Measurements from ENCODE around the gene SIRT2.

The SIRT2 gene

GRCh38 chr19:38883286-38883685, 16.1 kb downstream of the SIRT2 start:
- Histone ChIP-seq H3K27me3 (ENCODE audit: insufficient read depth, low read length, poor library complexity, severe bottlenecking) (no peaks in the 10 kb centered on the region), H3K9me3 (ENCODE audit: insufficient read depth, low read depth, low read length) (no peaks in the 10 kb centered on the region), H3K79me2 (ENCODE audit: insufficient read depth, low read length) (no peaks in the 10 kb centered on the region), H3K9me2 (replicated peaks; ENCODE audit: low read depth, low read length) (no peaks in the 10 kb centered on the region), H3K4me1 (ENCODE audit: insufficient read depth, low read length, poor library complexity, severe bottlenecking) (peaks cover 19% of the 10 kb centered on the region), H4K20me1 (ENCODE audit: insufficient read depth, low read length, poor library complexity, severe bottlenecking) (no peaks in the 10 kb centered on the region), H3K9ac (ENCODE audit: low read depth, low read length, poor library complexity, severe bottlenecking) (no peak overlapping the region), H2AFZ (ENCODE audit: low read length) (no peak overlapping the region), H3K36me3 (ENCODE audit: insufficient read depth, low read length) (no peaks in the 10 kb centered on the region; the same call in 1 of the 2 replicates), H3F3A (ENCODE audit: low read depth) (peaks cover 9% of the 10 kb centered on the region), H3K4me3 (ENCODE audit: low read length, poor library complexity, severe bottlenecking) (no peak overlapping the region), H3K4me2 (ENCODE audit: low read depth, low read length, poor library complexity, severe bottlenecking) (no peak overlapping the region)
- TF ChIP-seq CTCF (conservative IDR thresholded peaks at IDR 0.05; ENCODE audit: low read length), result no peak
- no peak for TF ChIP-seq EZH2phosphoT487 (IDR thresholded peaks at IDR 0.05; ENCODE audit: borderline replicate concordance)

GRCh38 chr19:38880882-38881609, 18.4 kb downstream of the SIRT2 start:
- Histone ChIP-seq H3F3A (ENCODE audit: low read depth) (peaks cover 21% of the 10 kb centered on the region), H3K4me2 (ENCODE audit: low read depth, low read length, poor library complexity, severe bottlenecking) (no peak overlapping the region), H3K9ac (ENCODE audit: low read depth, low read length, poor library complexity, severe bottlenecking) (no peak overlapping the region), H3K9me3 (ENCODE audit: insufficient read depth, low read depth, low read length) (no peaks in the 10 kb centered on the region), H3K36me3 (ENCODE audit: insufficient read depth, low read length) (no peaks in the 10 kb centered on the region), H2AFZ (ENCODE audit: low read length) (no peak overlapping the region), H3K79me2 (ENCODE audit: insufficient read depth, low read length) (no peaks in the 10 kb centered on the region), H3K27me3 (ENCODE audit: insufficient read depth, low read length, poor library complexity, severe bottlenecking) (no peaks in the 10 kb centered on the region), H3K4me3 (ENCODE audit: low read length, poor library complexity, severe bottlenecking) (no peak overlapping the region), H4K20me1 (ENCODE audit: insufficient read depth, low read length, poor library complexity, severe bottlenecking) (no peaks in the 10 kb centered on the region), H3K4me1 (ENCODE audit: insufficient read depth, low read length, poor library complexity, severe bottlenecking) (peaks cover 35% of the 10 kb centered on the region), H3K9me2 (replicated peaks; ENCODE audit: low read depth, low read length) (no peaks in the 10 kb centered on the region)
- TF ChIP-seq CTCF (conservative IDR thresholded peaks at IDR 0.05; ENCODE audit: low read length) (no peak), EZH2phosphoT487 (IDR thresholded peaks at IDR 0.05; ENCODE audit: borderline replicate concordance) (no peak)

GRCh38 chr19:38880076-38880881, 19.1 kb downstream of the SIRT2 start:
- H3K36me3 ChIP-seq (ENCODE audit: insufficient read depth, low read length), result no peaks in the 10 kb centered on the region
- H3K4me1 ChIP-seq (ENCODE audit: insufficient read depth, low read length, poor library complexity, severe bottlenecking), result peaks cover 35% of the 10 kb centered on the region
- no peak overlapping the region for H3K4me3 ChIP-seq (ENCODE audit: low read length, poor library complexity, severe bottlenecking)
- H2AFZ ChIP-seq (ENCODE audit: low read length), result no peak overlapping the region
- no peaks in the 10 kb centered on the region for H3K79me2 ChIP-seq (ENCODE audit: insufficient read depth, low read length)
- peaks cover 24% of the 10 kb centered on the region for H3F3A ChIP-seq (ENCODE audit: low read depth)
- H3K9me2 ChIP-seq (replicated peaks; ENCODE audit: low read depth, low read length), result no peaks in the 10 kb centered on the region
- H3K27me3 ChIP-seq (ENCODE audit: insufficient read depth, low read length, poor library complexity, severe bottlenecking), result no peaks in the 10 kb centered on the region
- no peak for TF ChIP-seq CTCF (conservative IDR thresholded peaks at IDR 0.05; ENCODE audit: low read length)
- TF ChIP-seq EZH2phosphoT487 (IDR thresholded peaks at IDR 0.05; ENCODE audit: borderline replicate concordance), result no peak
- H3K9me3 ChIP-seq (ENCODE audit: insufficient read depth, low read depth, low read length), result no peaks in the 10 kb centered on the region
- H3K4me2 ChIP-seq (ENCODE audit: low read depth, low read length, poor library complexity, severe bottlenecking), result peak overlapping the region; percentile 94
- H4K20me1 ChIP-seq (ENCODE audit: insufficient read depth, low read length, poor library complexity, severe bottlenecking), result no peaks in the 10 kb centered on the region
- H3K9ac ChIP-seq (ENCODE audit: low read depth, low read length, poor library complexity, severe bottlenecking), result peak overlapping the region; percentile 94

Data from Loucy (cell line).